ENCODE results near the gene OPCML.

OPCML gene

GRCh38 chr11:132920451-132921096 lies 611.7 kb downstream of the OPCML start:
- Mint-ChIP-seq H3K27ac (no peak overlapping the region), H3K36me3 (ENCODE audit: low read depth) (no peaks in the 10 kb centered on the region), H3K4me1 (ENCODE audit: low read depth) (no peaks in the 10 kb centered on the region), H3K27me3 (ENCODE audit: low read depth) (no peaks in the 10 kb centered on the region), H3K4me3 (no peak overlapping the region), H3K9me3 (no peaks in the 10 kb centered on the region)
- DNase-seq (ENCODE audit: low spot score): no peak

GRCh38 chr11:132914600-132914999 lies 617.7 kb downstream of the OPCML start:
- no peak for DNase-seq (ENCODE audit: low spot score)
- Mint-ChIP-seq H3K9me3 (no peaks in the 10 kb centered on the region), H3K4me3 (no peak overlapping the region), H3K4me1 (ENCODE audit: low read depth) (no peaks in the 10 kb centered on the region), H3K27ac (no peak overlapping the region), H3K27me3 (ENCODE audit: low read depth) (no peaks in the 10 kb centered on the region), H3K36me3 (ENCODE audit: low read depth) (no peaks in the 10 kb centered on the region)

- no peak for DNase-seq (ENCODE audit: low spot score)
- no peaks in the 10 kb centered on the region for H3K27me3 Mint-ChIP-seq (ENCODE audit: low read depth)
- H3K27ac Mint-ChIP-seq: no peak overlapping the region
- H3K36me3 Mint-ChIP-seq (ENCODE audit: low read depth): no peaks in the 10 kb centered on the region
- no peaks in the 10 kb centered on the region for H3K9me3 Mint-ChIP-seq
- no peak overlapping the region for H3K4me3 Mint-ChIP-seq
- no peaks in the 10 kb centered on the region for H3K4me1 Mint-ChIP-seq (ENCODE audit: low read depth)
Observed at GRCh38 chr11:132913886-132914285, 618.4 kb downstream of the OPCML start.

- H3K36me3 Mint-ChIP-seq (ENCODE audit: low read depth): no peaks in the 10 kb centered on the region
- no peaks in the 10 kb centered on the region for H3K4me1 Mint-ChIP-seq (ENCODE audit: low read depth)
- H3K9me3 Mint-ChIP-seq: no peaks in the 10 kb centered on the region
- no peaks in the 10 kb centered on the region for H3K27me3 Mint-ChIP-seq (ENCODE audit: low read depth)
- H3K4me3 Mint-ChIP-seq: no peak overlapping the region
- no peak for DNase-seq (ENCODE audit: low spot score)
- no peak overlapping the region for H3K27ac Mint-ChIP-seq
Observed at GRCh38 chr11:132913295-132913694, 619.0 kb downstream of the OPCML start.

- no peaks in the 10 kb centered on the region for H3K9me3 Mint-ChIP-seq
- H3K4me1 Mint-ChIP-seq (ENCODE audit: low read depth): no peaks in the 10 kb centered on the region
- no peaks in the 10 kb centered on the region for H3K27me3 Mint-ChIP-seq (ENCODE audit: low read depth)
- no peak overlapping the region for H3K4me3 Mint-ChIP-seq
- no peaks in the 10 kb centered on the region for H3K36me3 Mint-ChIP-seq (ENCODE audit: low read depth)
- DNase-seq (ENCODE audit: low spot score): no peak
- H3K27ac Mint-ChIP-seq: no peak overlapping the region
Observed at GRCh38 chr11:132911186-132911585, 621.1 kb downstream of the OPCML start.

GRCh38 chr11:132910011-132910760 lies 622.1 kb downstream of the OPCML start:
- no peak overlapping the region for H3K4me3 Mint-ChIP-seq
- no peak overlapping the region for H3K27ac Mint-ChIP-seq
- DNase-seq (ENCODE audit: low spot score): no peak
- H3K36me3 Mint-ChIP-seq (ENCODE audit: low read depth): no peaks in the 10 kb centered on the region
- no peaks in the 10 kb centered on the region for H3K27me3 Mint-ChIP-seq (ENCODE audit: low read depth)
- no peaks in the 10 kb centered on the region for H3K4me1 Mint-ChIP-seq (ENCODE audit: low read depth)
- H3K9me3 Mint-ChIP-seq: no peaks in the 10 kb centered on the region

- H3K27ac Mint-ChIP-seq: no peak overlapping the region
- H3K27me3 Mint-ChIP-seq (ENCODE audit: low read depth): no peaks in the 10 kb centered on the region
Observed at GRCh38 chr11:132909021-132909606, 623.2 kb downstream of the OPCML start.

GRCh38 chr11:132908414-132908810 lies 623.9 kb downstream of the OPCML start:
- Mint-ChIP-seq H3K4me3 (no peak overlapping the region), H3K27ac (no peak overlapping the region), H3K9me3 (no peaks in the 10 kb centered on the region), H3K4me1 (ENCODE audit: low read depth) (no peaks in the 10 kb centered on the region), H3K36me3 (ENCODE audit: low read depth) (no peaks in the 10 kb centered on the region), H3K27me3 (ENCODE audit: low read depth) (no peaks in the 10 kb centered on the region)
- no peak for DNase-seq (ENCODE audit: low spot score)

More at GRCh38 chr11:132909021-132909606, 623.2 kb downstream of the OPCML start:
- Mint-ChIP-seq H3K4me1 (ENCODE audit: low read depth) (no peaks in the 10 kb centered on the region), H3K36me3 (ENCODE audit: low read depth) (no peaks in the 10 kb centered on the region), H3K9me3 (no peaks in the 10 kb centered on the region), H3K4me3 (no peak overlapping the region)
- DNase-seq (ENCODE audit: low spot score): no peak

GRCh38 chr11:132907651-132908413 lies 624.5 kb downstream of the OPCML start:
- no peaks in the 10 kb centered on the region for H3K4me1 Mint-ChIP-seq (ENCODE audit: low read depth)
- no peak overlapping the region for H3K4me3 Mint-ChIP-seq
- H3K36me3 Mint-ChIP-seq (ENCODE audit: low read depth): no peaks in the 10 kb centered on the region
- DNase-seq (ENCODE audit: low spot score): no peak
- H3K27ac Mint-ChIP-seq: no peak overlapping the region
- no peaks in the 10 kb centered on the region for H3K9me3 Mint-ChIP-seq
- no peaks in the 10 kb centered on the region for H3K27me3 Mint-ChIP-seq (ENCODE audit: low read depth)

GRCh38 chr11:132904607-132905006 lies 627.7 kb downstream of the OPCML start:
- no peaks in the 10 kb centered on the region for H3K27me3 Mint-ChIP-seq (ENCODE audit: low read depth)
- H3K27ac Mint-ChIP-seq: no peak overlapping the region
- H3K36me3 Mint-ChIP-seq (ENCODE audit: low read depth): no peaks in the 10 kb centered on the region
- no peak overlapping the region for H3K4me3 Mint-ChIP-seq
- H3K9me3 Mint-ChIP-seq: no peaks in the 10 kb centered on the region
- no peak for DNase-seq (ENCODE audit: low spot score)
- H3K4me1 Mint-ChIP-seq (ENCODE audit: low read depth): no peaks in the 10 kb centered on the region

- H3K27ac Mint-ChIP-seq: no peak overlapping the region
- no peaks in the 10 kb centered on the region for H3K9me3 Mint-ChIP-seq
- H3K4me1 Mint-ChIP-seq (ENCODE audit: low read depth): no peaks in the 10 kb centered on the region
- no peak overlapping the region for H3K4me3 Mint-ChIP-seq
- DNase-seq (ENCODE audit: low spot score): no peak
- no peaks in the 10 kb centered on the region for H3K36me3 Mint-ChIP-seq (ENCODE audit: low read depth)
- no peaks in the 10 kb centered on the region for H3K27me3 Mint-ChIP-seq (ENCODE audit: low read depth)
Observed at GRCh38 chr11:132904091-132904490, 628.2 kb downstream of the OPCML start.

- peaks cover 4% of the 10 kb centered on the region for H3K9me3 Mint-ChIP-seq
- no peak for DNase-seq (ENCODE audit: low spot score)
- H3K36me3 Mint-ChIP-seq (ENCODE audit: low read depth): no peaks in the 10 kb centered on the region
- no peak overlapping the region for H3K4me3 Mint-ChIP-seq
- H3K4me1 Mint-ChIP-seq (ENCODE audit: low read depth): no peaks in the 10 kb centered on the region
- H3K27me3 Mint-ChIP-seq (ENCODE audit: low read depth): no peaks in the 10 kb centered on the region
- H3K27ac Mint-ChIP-seq: no peak overlapping the region
Observed at GRCh38 chr11:132901638-132902471, 630.4 kb downstream of the OPCML start.

- Mint-ChIP-seq H3K27ac (no peak overlapping the region), H3K9me3 (peaks cover 4% of the 10 kb centered on the region)
Observed at GRCh38 chr11:132898676-132899075, 633.6 kb downstream of the OPCML start.

More at GRCh38 chr11:132898676-132899075, 633.6 kb downstream of the OPCML start:
- no peaks in the 10 kb centered on the region for H3K27me3 Mint-ChIP-seq (ENCODE audit: low read depth)
- no peaks in the 10 kb centered on the region for H3K36me3 Mint-ChIP-seq (ENCODE audit: low read depth)
- no peaks in the 10 kb centered on the region for H3K4me1 Mint-ChIP-seq (ENCODE audit: low read depth)
- H3K4me3 Mint-ChIP-seq: no peak overlapping the region
- DNase-seq (ENCODE audit: low spot score): no peak
